Panc1 (cell line): ENCODE results near the gene ADD1. TPM values are rescaled to one million over a fixed set of nuclear protein-coding genes. Genes with fewer than 3 reads are reported as not detected.
A peak's percentile ranks its signal among the peaks of the same experiment; 100 is the strongest.
"Not testable (repeated sequence)": the region's sequence is repeated elsewhere in the genome, so short reads cannot be mapped to it uniquely, and the experiment has no call there.

Experiments
- ATAC-seq: fragments of 200-7000 bp; cut with Tn5 transposase; 2 replicates; pipeline ENCODE4 v1.9.1; 2020; ENCODE audit warnings: mild to moderate bottlenecking, moderate library complexity
- BruUV-seq: library from RNA; stranded (reverse); fragments of 400-500 nt; replicated peaks from 2 replicates; lab custom pipeline; 2021; lab: Mats Ljungman, UMichigan
- CTCF ChIA-PET: fragments of 300-600 bp; sonication (Branson Sonifier 250); formaldehyde crosslinking; loops from one replicate; lab custom pipeline; 2022; ENCODE audit warnings: antibody characterized with exemption; lab: Charles Lee
- POLR2A ChIA-PET: fragments of 300-600 bp; sonication (Branson Sonifier 250); formaldehyde crosslinking; loops from one replicate; lab custom pipeline; 2022; ENCODE audit warnings: antibody characterized with exemption; lab: Charles Lee
- DNase-seq: peaks from one replicate; pipeline ENCODE4 v3.0.0-alpha.2; 2010; ENCODE audit warnings: low read depth, low spot score
- H3K27ac ChIP-seq: 2 replicates; pipeline ENCODE4 v1.5.1; 2011; ENCODE audit warnings: mild to moderate bottlenecking, low read length, inconsistent platforms
- H3K27me3 ChIP-seq: fragments of 200-500 bp; sonication (Bioruptor generic); 2 replicates; pipeline ENCODE4 v1.6.0; 2014; ENCODE audit warnings: low read length, inconsistent platforms; ENCODE audit not compliant: control insufficient read depth, insufficient read depth
- H3K36me3 ChIP-seq: fragments of 200-500 bp; sonication (Bioruptor generic); 2 replicates; pipeline ENCODE4 v1.5.1; 2014; ENCODE audit warnings: inconsistent platforms, mild to moderate bottlenecking, low read length, moderate library complexity; ENCODE audit not compliant: control insufficient read depth, insufficient read depth
- H3K4me1 ChIP-seq: 2 replicates; pipeline ENCODE4 v1.5.1; 2011; ENCODE audit warnings: inconsistent platforms, mild to moderate bottlenecking, low read length, moderate library complexity; ENCODE audit not compliant: control insufficient read depth, insufficient read depth
- H3K4me3 ChIP-seq, 2 experiments: 2 replicates each; pipeline ENCODE4 v1.5.1; 2011 to 2012; ENCODE audit warnings: low read depth in 2 of 2, low read length in 2 of 2, mild to moderate bottlenecking in 2 of 2, inconsistent platforms in 1 of 2, moderate library complexity in 1 of 2
- H3K9me3 ChIP-seq: fragments of 200-500 bp; sonication (Bioruptor generic); 2 replicates; pipeline ENCODE4 v1.5.1; 2014; ENCODE audit warnings: low read depth, mild to moderate bottlenecking, inconsistent platforms, low read length, moderate library complexity; ENCODE audit not compliant: control insufficient read depth, insufficient read depth
- CTCF ChIP-seq: fragments of 450-650 bp; IDR thresholded peaks from 2 replicates; pipeline ENCODE4 v1.5.1; 2017; ENCODE audit warnings: mild to moderate bottlenecking
- POLR2AphosphoS5 ChIP-seq: IDR thresholded peaks from 2 replicates; pipeline ENCODE4 v1.6.1; 2012; ENCODE audit warnings: mild to moderate bottlenecking, low read depth, low read length, moderate library complexity
- REST ChIP-seq, 2 experiments: IDR thresholded peaks; 2 replicates each; pipeline ENCODE4 v1.6.1; 2011 to 2012; ENCODE audit warnings: low read depth in 2 of 2, control low read depth in 1 of 2, low read length in 1 of 2, mild to moderate bottlenecking in 1 of 2, moderate library complexity in 1 of 2; ENCODE audit not compliant: insufficient read depth in 1 of 2
- SIN3A ChIP-seq: IDR thresholded peaks from 2 replicates; pipeline ENCODE4 v1.6.1; 2012; ENCODE audit warnings: low read depth, mild to moderate bottlenecking, low read length, moderate library complexity, borderline replicate concordance; ENCODE audit not compliant: insufficient read depth
- TCF7L2 ChIP-seq: IDR thresholded peaks from 2 replicates; pipeline ENCODE4 v1.6.1; 2011; ENCODE audit warnings: mild to moderate bottlenecking, low read depth, low read length, inconsistent platforms
- in situ Hi-C: cut with HindIII; loops from 2 replicates; pipeline ENCODE4 v1.10.0; 2016; ENCODE audit warnings: low sequenced_read_pairs, low pct_unique_long_range_greater_than_20kb
- intact Hi-C: fragments of 100-400 bp; cut with micrococcal nuclease; formaldehyde crosslinking; loops from one replicate; pipeline ENCODE4 v1.10.0; 2022; ENCODE audit not compliant: unreplicated experiment
- total RNA-seq: library from RNA; stranded (reverse); gene quantifications from one replicate; pipeline ENCODE4 v1.2.1, GENCODE V29; 2021; ENCODE audit not compliant: unreplicated experiment

ADD1 gene
- total RNA-seq, 1 experiment from 2014 or later = 158 TPM

- Histone ChIP-seq H3K4me3 (no peak overlapping the region), H3K27ac (no peak overlapping the region), H3K4me1 (peaks cover 3% of the 10 kb centered on the region; the same call in 1 of the 2 replicates), H3K27me3 (no peaks in the 10 kb centered on the region), H3K9me3 (no peaks in the 10 kb centered on the region), H3K36me3 (peaks cover 18% of the 10 kb centered on the region)
- ATAC-seq = peak; percentile 62; the same call in 1 of the 2 replicates
- ChIA-PET POLR2A (no interaction called here), CTCF (no interaction called here)
- BruUV-seq = no TSS peak
- TF ChIP-seq CTCF (peak; percentile 47), SIN3A (no peak)
- in situ Hi-C loops (no loop called here), intact Hi-C loops (no loop called here)
- no peak for DNase-seq
Measured at GRCh38 chr4:2954358-2955185, 110.9 kb downstream of the ADD1 start.

- ATAC-seq, BruUV-seq: not testable (repeated sequence)
Measured at GRCh38 chr4:2955186-2956044, 111.8 kb downstream of the ADD1 start.

GRCh38 chr4:2958446-2958845 lies 114.8 kb downstream of the ADD1 start:
- Histone ChIP-seq H3K4me3 (no peak overlapping the region), H3K4me1 (peaks cover 6% of the 10 kb centered on the region), H3K27me3 (no peaks in the 10 kb centered on the region), H3K9me3 (no peaks in the 10 kb centered on the region), H3K27ac (no peak overlapping the region), H3K36me3 (peaks cover 19% of the 10 kb centered on the region)
- ATAC-seq = no peak
- POLR2A ChIA-PET = no interaction called here
- CTCF ChIA-PET = no interaction called here
- in situ Hi-C loops = no loop called here
- DNase-seq = no peak
- BruUV-seq = no TSS peak
- TF ChIP-seq REST (IDR thresholded peaks at IDR 0.05; ENCODE audit: insufficient read depth in 1 of 2, low read depth in 2 of 2, low read length in 1 of 2) (no peak), POLR2AphosphoS5 (no peak), CTCF (no peak), SIN3A (no peak), TCF7L2 (no peak)
- intact Hi-C loops = no loop called here

More at GRCh38 chr4:2955186-2956044, 111.8 kb downstream of the ADD1 start:
- H3K27me3 ChIP-seq, in situ Hi-C loops, H3K27ac ChIP-seq, intact Hi-C loops, DNase-seq, H3K4me3 ChIP-seq, CTCF ChIA-PET, POLR2A ChIA-PET, H3K9me3 ChIP-seq, H3K4me1 ChIP-seq: not testable (repeated sequence)
- peaks cover 18% of the 10 kb centered on the region for H3K36me3 ChIP-seq

GRCh38 chr4:2960450-2960849 lies 116.8 kb downstream of the ADD1 start:
- ATAC-seq, BruUV-seq, H3K27ac ChIP-seq, H3K4me3 ChIP-seq, DNase-seq, in situ Hi-C loops, H3K27me3 ChIP-seq, H3K9me3 ChIP-seq, H3K4me1 ChIP-seq, POLR2A ChIA-PET, intact Hi-C loops, CTCF ChIA-PET: not testable (repeated sequence)
- H3K36me3 ChIP-seq = peaks cover 19% of the 10 kb centered on the region
